OCI-LY7 (cell line): ENCODE measurements around the gene MLLT10. TPM values are rescaled to one million over a fixed set of nuclear protein-coding genes. Genes with fewer than 3 reads are reported as not detected.

Experiments used
- BruUV-seq: library from RNA; stranded (reverse); fragments of 400-500 nt; replicated peaks from 2 replicates; lab custom pipeline; 2021; lab: Mats Ljungman, UMichigan
- CTCF ChIA-PET: fragments of 300-600 bp; sonication (Branson Sonifier 250); formaldehyde crosslinking; loops from one replicate; lab custom pipeline; 2022; ENCODE audit warnings: antibody characterized with exemption; ENCODE audit not compliant: unreplicated experiment; lab: Charles Lee
- POLR2A ChIA-PET: fragments of 300-600 bp; sonication (Branson Sonifier 250); formaldehyde crosslinking; loops from one replicate; lab custom pipeline; 2022; ENCODE audit warnings: antibody characterized with exemption; lab: Charles Lee
- DNase-seq: peaks from one replicate; pipeline ENCODE4 v3.0.0-alpha.2; 2015; ENCODE audit warnings: low spot score
- H2AFZ ChIP-seq: fragments of 200-600 bp; sonication (generic), shearing (Covaris generic); 2 replicates; pipeline ENCODE4 v1.6.1; 2014; ENCODE audit warnings: mild to moderate bottlenecking, antibody characterized with exemption, low read length, moderate library complexity
- H3K27ac ChIP-seq: fragments of 200-600 bp; sonication (generic); 2 replicates; pipeline ENCODE4 v1.5.1; 2014; ENCODE audit warnings: mixed run types, low read depth, mild to moderate bottlenecking, moderate library complexity, low read length, inconsistent platforms; ENCODE audit not compliant: poor library complexity, severe bottlenecking
- H3K36me3 ChIP-seq: fragments of 200-600 bp; sonication (generic); 2 replicates; pipeline ENCODE4 v1.6.1; 2014; ENCODE audit warnings: mild to moderate bottlenecking, antibody characterized with exemption, low read length, moderate library complexity, mixed read lengths; ENCODE audit not compliant: insufficient read depth
- H3K4me1 ChIP-seq: fragments of 200-600 bp; sonication (generic); 2 replicates; pipeline ENCODE4 v1.5.1; 2014; ENCODE audit warnings: mild to moderate bottlenecking, low read length; ENCODE audit not compliant: insufficient read depth, poor library complexity, severe bottlenecking
- H3K4me2 ChIP-seq: fragments of 200-600 bp; sonication (generic); 2 replicates; pipeline ENCODE4 v1.6.1; 2014; ENCODE audit warnings: mild to moderate bottlenecking, low read length
- H3K4me3 ChIP-seq: fragments of 200-600 bp; sonication (generic); 2 replicates; pipeline ENCODE4 v1.5.1; 2014; ENCODE audit warnings: mild to moderate bottlenecking, low read depth, low read length; ENCODE audit not compliant: poor library complexity, severe bottlenecking
- H3K79me2 ChIP-seq: fragments of 200-600 bp; sonication (generic); 2 replicates; pipeline ENCODE4 v1.6.1; 2016; ENCODE audit warnings: low read depth, mild to moderate bottlenecking, low read length, moderate library complexity, mixed read lengths; ENCODE audit not compliant: insufficient read depth
- H3K9me2 ChIP-seq: fragments of 200-600 bp; sonication (generic); 2 replicates; pipeline ENCODE4 v1.6.1; 2016; ENCODE audit warnings: mild to moderate bottlenecking, low read length, mixed read lengths; ENCODE audit not compliant: insufficient read depth
- H3K9me3 ChIP-seq: fragments of 200-600 bp; sonication (generic); 2 replicates; pipeline ENCODE4 v1.6.1; 2014; ENCODE audit warnings: mild to moderate bottlenecking, mixed run types, low read length, mixed read lengths
- H4K20me1 ChIP-seq: fragments of 200-600 bp; sonication (generic); 2 replicates; pipeline ENCODE4 v1.6.1; 2014; ENCODE audit warnings: mild to moderate bottlenecking, antibody characterized with exemption, low read length, moderate library complexity, mixed read lengths; ENCODE audit not compliant: insufficient read depth
- CTCF ChIP-seq: fragments of 200-600 bp; sonication (generic); conservative IDR thresholded peaks from 2 replicates; pipeline ENCODE4 v1.5.1; 2014; ENCODE audit warnings: mild to moderate bottlenecking, antibody characterized with exemption, low read length, moderate library complexity, mixed read lengths
- EZH2phosphoT487 ChIP-seq: fragments of 200-600 bp; sonication (generic); IDR thresholded peaks from 2 replicates; pipeline ENCODE4 v1.6.1; 2018; ENCODE audit warnings: low read depth, borderline replicate concordance, mild to moderate bottlenecking, mixed run types, antibody characterized with exemption, low read length, moderate library complexity, mixed read lengths
- intact Hi-C: fragments of 100-400 bp; cut with micrococcal nuclease; formaldehyde crosslinking; loops from one replicate; pipeline ENCODE4 v1.10.0; 2022; ENCODE audit not compliant: unreplicated experiment
- total RNA-seq, 2 experiments: library from RNA; depleted of rRNA in 1 of 2; stranded (reverse); fragments of >200 nt in 1 of 2; shearing (Covaris generic) in 1 of 2; gene quantifications; 2 replicates each; pipeline ENCODE4 v1.2.3, GENCODE V29; 2014 to 2022

The MLLT10 gene
- total RNA-seq, 2 experiments from 2014 or later, result 68.4 to 74.0 TPM

- DNase-seq, result no peak
- peaks cover 34% of the 10 kb centered on the region; the same call in 1 of the 2 replicates for H3K79me2 ChIP-seq
- no TSS peak for BruUV-seq
These were observed 171.8 kb downstream of the MLLT10 start for GRCh38 chr10:21705828-21706176.

DNA sequence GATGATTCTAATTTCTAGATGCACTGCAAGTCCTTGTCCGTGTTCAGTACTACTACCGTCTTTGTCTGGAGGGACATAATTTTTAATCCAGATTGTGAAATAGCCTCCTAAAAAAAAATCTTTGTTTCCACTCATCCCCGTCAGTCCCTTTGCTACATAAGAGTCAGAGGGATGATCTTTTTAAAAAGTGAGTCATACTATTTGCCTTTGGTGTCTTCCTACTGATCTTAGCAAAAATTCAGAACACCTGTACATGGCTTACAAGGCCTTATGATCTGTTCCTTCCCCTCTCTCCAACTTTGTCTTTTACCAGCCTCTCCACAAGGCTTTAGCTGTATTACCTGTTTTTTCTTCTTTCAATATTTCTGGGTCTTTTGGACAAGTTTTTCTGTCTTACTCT lies 173.5 kb downstream of the MLLT10 start:
- POLR2A ChIA-PET, result interaction anchor here (1.2 to 1.4 kb wide), 2 partner anchors 13 to 24 kb away, joined by 3 to 4 read pairs; no protein-coding TSS in a partner anchor

More at GRCh38 chr10:21705828-21706176, 171.8 kb downstream of the MLLT10 start:
- Histone ChIP-seq H2AFZ (no peak overlapping the region), H4K20me1 (peaks cover 13% of the 10 kb centered on the region; the same call in 1 of the 2 replicates), H3K4me1 (peaks cover 23% of the 10 kb centered on the region), H3K27ac (no peak overlapping the region), H3K4me3 (no peak overlapping the region), H3K9me3 (peaks cover 5% of the 10 kb centered on the region), H3K36me3 (peaks cover 39% of the 10 kb centered on the region), H3K9me2 (no peaks in the 10 kb centered on the region), H3K4me2 (no peak overlapping the region)
- intact Hi-C loops, result no loop called here
- TF ChIP-seq EZH2phosphoT487 (no peak), CTCF (no peak)
- POLR2A ChIA-PET, result no interaction called here
- CTCF ChIA-PET, result no interaction called here

More for the DNA sequence above, 173.5 kb downstream of the MLLT10 start:
- no peak overlapping the region for H3K4me2 ChIP-seq
- H3K79me2 ChIP-seq, result peaks cover 23% of the 10 kb centered on the region; the same call in 1 of the 2 replicates
- H3K9me3 ChIP-seq, result no peaks in the 10 kb centered on the region
- H3K36me3 ChIP-seq, result peaks cover 43% of the 10 kb centered on the region
- no peak overlapping the region for H3K4me3 ChIP-seq
- no peak for DNase-seq
- H4K20me1 ChIP-seq, result peaks cover 14% of the 10 kb centered on the region; the same call in 1 of the 2 replicates
- H3K27ac ChIP-seq, result no peak overlapping the region
- peaks cover 15% of the 10 kb centered on the region for H3K4me1 ChIP-seq
- BruUV-seq, result no TSS peak
- TF ChIP-seq CTCF (no peak), EZH2phosphoT487 (no peak)
- no peaks in the 10 kb centered on the region for H3K9me2 ChIP-seq
- intact Hi-C loops, result no loop called here
- H2AFZ ChIP-seq, result no peak overlapping the region
- CTCF ChIA-PET, result no interaction called here
